Endothelial cell of umbilical vein (primary cell): ENCODE results near the gene AKAP6.

ENCODE experiments used
- CTCF ChIP-seq, 2 donors: IDR thresholded peaks; 1 replicate in 1 of 2; 2 replicates in 1 of 2; pipeline ENCODE4 v1.5.1; 2011; ENCODE audit warnings: low read length in 2 of 2, mild to moderate bottlenecking in 2 of 2, moderate library complexity in 2 of 2, control low read depth in 1 of 2, inconsistent platforms in 1 of 2, low read depth in 1 of 2; ENCODE audit not compliant: insufficient read depth in 1 of 2; ENCODE audit errors: extremely low read depth in 1 of 2
- EZH2 ChIP-seq: IDR thresholded peaks from 2 replicates; pipeline ENCODE4 v1.6.1; 2012; ENCODE audit warnings: borderline replicate concordance, low read depth, mild to moderate bottlenecking, moderate library complexity, low read length, inconsistent platforms; ENCODE audit not compliant: severe bottlenecking
- MYC ChIP-seq: IDR thresholded peaks from one replicate; pipeline ENCODE4 v1.6.1; 2011; ENCODE audit warnings: mild to moderate bottlenecking, low read depth, low read length
- POLR2A ChIP-seq: IDR thresholded peaks from 2 replicates; pipeline ENCODE4 v1.6.1; 2012; ENCODE audit warnings: low read depth, mild to moderate bottlenecking, control low read depth, low read length
- POLR2AphosphoS5 ChIP-seq: IDR thresholded peaks from 2 replicates; pipeline ENCODE4 v1.6.1; 2012; ENCODE audit warnings: low read depth, mild to moderate bottlenecking, control low read depth, low read length, moderate library complexity; ENCODE audit not compliant: insufficient read depth

- TF ChIP-seq EZH2 (no peak), MYC (no peak), CTCF (IDR thresholded peaks at IDR 0.05; ENCODE audit: extremely low read depth in 1 of 2, insufficient read depth in 1 of 2, low read depth in 1 of 2, low read length in 2 of 2) (no peak), POLR2A (no peak), POLR2AphosphoS5 (no peak)
Measured at GRCh38 chr14:32304296-32304695, 24.8 kb upstream of the AKAP6 start.
